Activated CD8-positive, alpha-beta memory T cell treated with anti-CD3 and anti-CD28 coated beads, Interleukin-2, amount 10 ng/mL, durations not matched to agents 7 days and 5 days (primary cell): ENCODE data around the gene ZNF275. TPM values are rescaled to one million over a fixed set of nuclear protein-coding genes. Genes with fewer than 3 reads are reported as not detected.

Experiments used
- ATAC-seq: fragments of 150-1000 bp; cut with Tn5 transposase; one replicate; pipeline ENCODE4 v1.10.0; 2021; ENCODE audit warnings: moderate library complexity
- CTCF ChIA-PET: fragments of 350-600 bp; sonication (Branson Sonifier 250); formaldehyde crosslinking; loops from one replicate; lab custom pipeline; 2021; ENCODE audit warnings: antibody characterized with exemption; lab: Charles Lee
- DNase-seq: peaks from one replicate; pipeline ENCODE4 v3.0.0-alpha.2; 2020
- H3K27ac Mint-ChIP-seq: one replicate; pipeline ENCODE4 v1.8.0; 2021; ENCODE audit warnings: mild to moderate bottlenecking, mixed read lengths
- H3K27me3 Mint-ChIP-seq: one replicate; pipeline ENCODE4 v1.8.0; 2021; ENCODE audit warnings: mixed read lengths
- H3K36me3 Mint-ChIP-seq: one replicate; pipeline ENCODE4 v1.8.0; 2021; ENCODE audit warnings: mild to moderate bottlenecking, mixed read lengths
- H3K4me1 Mint-ChIP-seq: one replicate; pipeline ENCODE4 v1.8.0; 2021; ENCODE audit warnings: mixed read lengths
- H3K4me3 Mint-ChIP-seq: one replicate; pipeline ENCODE4 v1.8.0; 2021; ENCODE audit warnings: mild to moderate bottlenecking, moderate library complexity, mixed read lengths
- H3K9me3 Mint-ChIP-seq: one replicate; pipeline ENCODE4 v1.8.0; 2022; ENCODE audit warnings: low read depth, mixed read lengths
- total RNA-seq, 2 experiments: library from RNA; stranded (reverse); gene quantifications; one replicate each; pipeline ENCODE4 v1.2.3, GENCODE V29; 2021

Gene ZNF275
- total RNA-seq, 2 experiments from 2014 or later, result 11.8 to 11.9 TPM

GRCh38 chrX:153333266-153333665 lies 687 bp upstream of the ZNF275 start:
- Mint-ChIP-seq H3K27me3 (peaks cover 18% of the 10 kb centered on the region), H3K9me3 (no peaks in the 10 kb centered on the region), H3K4me1 (peaks cover 34% of the 10 kb centered on the region), H3K4me3 (peak overlapping the region; percentile 83), H3K36me3 (peaks cover 16% of the 10 kb centered on the region), H3K27ac (no peak overlapping the region)
- CTCF ChIA-PET, result no interaction called here
- DNase-seq (no peak), ATAC-seq (no peak)

GRCh38 chrX:153334654-153335295 lies 822 bp downstream of the ZNF275 start:
- CTCF ChIA-PET, result interaction anchor here (1.0 kb wide), 1 partner anchor 135 kb away, joined by 3 read pairs; the partner anchor contains the start of gene HAUS7
- ATAC-seq (no peak), DNase-seq (no peak)
- peaks cover 46% of the 10 kb centered on the region for H3K4me1 Mint-ChIP-seq
- H3K27ac Mint-ChIP-seq, result peak overlapping the region; percentile 88
- no peaks in the 10 kb centered on the region for H3K9me3 Mint-ChIP-seq
- H3K36me3 Mint-ChIP-seq, result peaks cover 26% of the 10 kb centered on the region
- peak overlapping the region; percentile 83 for H3K4me3 Mint-ChIP-seq
- H3K27me3 Mint-ChIP-seq, result peaks cover 10% of the 10 kb centered on the region

- DNase-seq (no peak), ATAC-seq (no peak)
- Mint-ChIP-seq H3K9me3 (no peaks in the 10 kb centered on the region), H3K4me1 (peaks cover 50% of the 10 kb centered on the region), H3K4me3 (peak overlapping the region; percentile 83), H3K27me3 (peaks cover 5% of the 10 kb centered on the region), H3K36me3 (peaks cover 35% of the 10 kb centered on the region), H3K27ac (peak overlapping the region; percentile 43)
- CTCF ChIA-PET, result no interaction called here
These were observed 2.4 kb downstream of the ZNF275 start for GRCh38 chrX:153336121-153336894.

- no peak for ATAC-seq
- peaks cover 42% of the 10 kb centered on the region for H3K36me3 Mint-ChIP-seq
These were observed 3.0 kb downstream of the ZNF275 start for GRCh38 chrX:153336988-153337387.

GRCh38 chrX:153338836-153339235 lies 4.9 kb downstream of the ZNF275 start:
- Mint-ChIP-seq H3K9me3 (no peaks in the 10 kb centered on the region), H3K4me3 (no peak overlapping the region), H3K27ac (no peak overlapping the region), H3K4me1 (peaks cover 72% of the 10 kb centered on the region), H3K36me3 (peaks cover 57% of the 10 kb centered on the region), H3K27me3 (no peaks in the 10 kb centered on the region)
- DNase-seq (no peak), ATAC-seq (no peak)
- CTCF ChIA-PET, result no interaction called here

More at GRCh38 chrX:153336988-153337387, 3.0 kb downstream of the ZNF275 start:
- no peak overlapping the region for H3K27ac Mint-ChIP-seq
- peaks cover 57% of the 10 kb centered on the region for H3K4me1 Mint-ChIP-seq
- DNase-seq, result no peak
- H3K4me3 Mint-ChIP-seq, result no peak overlapping the region
- peaks cover 2% of the 10 kb centered on the region for H3K27me3 Mint-ChIP-seq
- H3K9me3 Mint-ChIP-seq, result no peaks in the 10 kb centered on the region
- CTCF ChIA-PET, result no interaction called here

- no peak overlapping the region for H3K4me3 Mint-ChIP-seq
- CTCF ChIA-PET, result no interaction called here
- ATAC-seq, result no peak
- H3K9me3 Mint-ChIP-seq, result no peaks in the 10 kb centered on the region
- no peak overlapping the region for H3K27ac Mint-ChIP-seq
- DNase-seq, result no peak
- H3K27me3 Mint-ChIP-seq, result no peaks in the 10 kb centered on the region
- peaks cover 76% of the 10 kb centered on the region for H3K4me1 Mint-ChIP-seq
- H3K36me3 Mint-ChIP-seq, result peaks cover 64% of the 10 kb centered on the region
These were observed 5.7 kb downstream of the ZNF275 start for GRCh38 chrX:153339662-153340061.

GRCh38 chrX:153340111-153340510 lies 6.2 kb downstream of the ZNF275 start:
- peaks cover 67% of the 10 kb centered on the region for H3K36me3 Mint-ChIP-seq
- DNase-seq (no peak), ATAC-seq (no peak)
- peaks cover 75% of the 10 kb centered on the region for H3K4me1 Mint-ChIP-seq
- no peak overlapping the region for H3K27ac Mint-ChIP-seq
- H3K27me3 Mint-ChIP-seq, result no peaks in the 10 kb centered on the region
- CTCF ChIA-PET, result no interaction called here
- no peak overlapping the region for H3K4me3 Mint-ChIP-seq
- H3K9me3 Mint-ChIP-seq, result no peaks in the 10 kb centered on the region

GRCh38 chrX:153342762-153343558 lies 9.0 kb downstream of the ZNF275 start:
- ATAC-seq, result peak; percentile 55
- CTCF ChIA-PET, result interaction anchor here (1.3 to 1.4 kb wide), 2 partner anchors 56 to 164 kb away, joined by 3 to 4 read pairs; no protein-coding TSS in a partner anchor
- peaks cover 51% of the 10 kb centered on the region for H3K4me1 Mint-ChIP-seq
- no peaks in the 10 kb centered on the region for H3K27me3 Mint-ChIP-seq
- peak overlapping the region; percentile 90 for H3K27ac Mint-ChIP-seq
- H3K9me3 Mint-ChIP-seq, result no peaks in the 10 kb centered on the region
- no peak for DNase-seq
- peaks cover 66% of the 10 kb centered on the region for H3K36me3 Mint-ChIP-seq
- H3K4me3 Mint-ChIP-seq, result peak overlapping the region; percentile 40

- Mint-ChIP-seq H3K4me1 (peaks cover 50% of the 10 kb centered on the region), H3K9me3 (no peaks in the 10 kb centered on the region), H3K27me3 (no peaks in the 10 kb centered on the region), H3K36me3 (peaks cover 64% of the 10 kb centered on the region), H3K27ac (peak overlapping the region; percentile 90), H3K4me3 (peak overlapping the region; percentile 40)
- DNase-seq (no peak), ATAC-seq (no peak)
- CTCF ChIA-PET, result interaction anchor here (1.3 to 1.4 kb wide), 2 partner anchors 56 to 163 kb away, joined by 3 to 4 read pairs; no protein-coding TSS in a partner anchor
These were observed 9.7 kb downstream of the ZNF275 start for GRCh38 chrX:153343674-153344073.

- peaks cover 49% of the 10 kb centered on the region for H3K36me3 Mint-ChIP-seq
These were observed 13.6 kb downstream of the ZNF275 start for GRCh38 chrX:153347530-153347929.

GRCh38 chrX:153348421-153348820 lies 14.5 kb downstream of the ZNF275 start:
- H3K27me3 Mint-ChIP-seq, result no peaks in the 10 kb centered on the region
- DNase-seq, result no peak
- H3K9me3 Mint-ChIP-seq, result no peaks in the 10 kb centered on the region
- peaks cover 25% of the 10 kb centered on the region for H3K4me1 Mint-ChIP-seq
- no peak overlapping the region for H3K4me3 Mint-ChIP-seq
- no peak for ATAC-seq
- H3K27ac Mint-ChIP-seq, result no peak overlapping the region
- CTCF ChIA-PET, result no interaction called here
- H3K36me3 Mint-ChIP-seq, result peaks cover 43% of the 10 kb centered on the region

More at GRCh38 chrX:153347530-153347929, 13.6 kb downstream of the ZNF275 start:
- no peak overlapping the region for H3K4me3 Mint-ChIP-seq
- no peak overlapping the region for H3K27ac Mint-ChIP-seq
- ATAC-seq, result no peak
- CTCF ChIA-PET, result no interaction called here
- no peak for DNase-seq
- no peaks in the 10 kb centered on the region for H3K9me3 Mint-ChIP-seq
- peaks cover 34% of the 10 kb centered on the region for H3K4me1 Mint-ChIP-seq
- H3K27me3 Mint-ChIP-seq, result no peaks in the 10 kb centered on the region

GRCh38 chrX:153349952-153350351 lies 16.0 kb downstream of the ZNF275 start:
- no peak for DNase-seq
- Mint-ChIP-seq H3K36me3 (peaks cover 30% of the 10 kb centered on the region), H3K4me3 (no peak overlapping the region), H3K9me3 (no peaks in the 10 kb centered on the region), H3K27ac (peak overlapping the region; percentile 63), H3K27me3 (no peaks in the 10 kb centered on the region), H3K4me1 (peaks cover 17% of the 10 kb centered on the region)
- CTCF ChIA-PET, result no interaction called here
- ATAC-seq, result no peak

GRCh38 chrX:153351981-153352380 lies 18.0 kb downstream of the ZNF275 start:
- CTCF ChIA-PET, result no interaction called here
- no peak for ATAC-seq
- no peak for DNase-seq
- Mint-ChIP-seq H3K36me3 (peaks cover 24% of the 10 kb centered on the region), H3K27me3 (no peaks in the 10 kb centered on the region), H3K4me1 (peaks cover 15% of the 10 kb centered on the region), H3K9me3 (no peaks in the 10 kb centered on the region), H3K4me3 (no peak overlapping the region), H3K27ac (no peak overlapping the region)
